Activated naive CD4-positive, alpha-beta T cell treated with anti-CD3 and anti-CD28 coated beads, Interleukin-2, amount 50 U/mL, for 24 hours (primary cell): ENCODE data around the gene LSMEM2.
"Not testable (repeated sequence)": the region's sequence is repeated elsewhere in the genome, so short reads cannot be mapped to it uniquely, and the experiment has no call there.

Source experiments
- H3K27ac Mint-ChIP-seq: one replicate; pipeline ENCODE4 v1.8.0; 2021; ENCODE audit warnings: mild to moderate bottlenecking, mixed read lengths
- H3K27me3 Mint-ChIP-seq: one replicate; pipeline ENCODE4 v1.8.0; 2021; ENCODE audit warnings: mixed read lengths
- H3K36me3 Mint-ChIP-seq: one replicate; pipeline ENCODE4 v1.8.0; 2021; ENCODE audit warnings: mixed read lengths
- H3K4me1 Mint-ChIP-seq: one replicate; pipeline ENCODE4 v1.8.0; 2021; ENCODE audit warnings: mixed read lengths
- H3K4me3 Mint-ChIP-seq: one replicate; pipeline ENCODE4 v1.8.0; 2021; ENCODE audit warnings: mild to moderate bottlenecking, mixed read lengths
- H3K9me3 Mint-ChIP-seq: one replicate; pipeline ENCODE4 v1.8.0; 2021; ENCODE audit warnings: mixed read lengths

Gene LSMEM2

GRCh38 chr3:50295553-50296431, 16.9 kb downstream of the LSMEM2 start:
- Mint-ChIP-seq H3K27ac (no peak overlapping the region), H3K4me3 (no peak overlapping the region), H3K9me3 (no peaks in the 10 kb centered on the region), H3K4me1 (peaks cover 39% of the 10 kb centered on the region), H3K27me3 (no peaks in the 10 kb centered on the region), H3K36me3 (peaks cover 5% of the 10 kb centered on the region)

- Mint-ChIP-seq H3K36me3 (no peaks in the 10 kb centered on the region), H3K27me3 (no peaks in the 10 kb centered on the region), H3K4me3 (peak overlapping the region; percentile 15), H3K27ac (no peak overlapping the region), H3K4me1 (peaks cover 33% of the 10 kb centered on the region), H3K9me3 (no peaks in the 10 kb centered on the region)
These were observed 18.0 kb downstream of the LSMEM2 start for GRCh38 chr3:50296721-50297383.

DNA sequence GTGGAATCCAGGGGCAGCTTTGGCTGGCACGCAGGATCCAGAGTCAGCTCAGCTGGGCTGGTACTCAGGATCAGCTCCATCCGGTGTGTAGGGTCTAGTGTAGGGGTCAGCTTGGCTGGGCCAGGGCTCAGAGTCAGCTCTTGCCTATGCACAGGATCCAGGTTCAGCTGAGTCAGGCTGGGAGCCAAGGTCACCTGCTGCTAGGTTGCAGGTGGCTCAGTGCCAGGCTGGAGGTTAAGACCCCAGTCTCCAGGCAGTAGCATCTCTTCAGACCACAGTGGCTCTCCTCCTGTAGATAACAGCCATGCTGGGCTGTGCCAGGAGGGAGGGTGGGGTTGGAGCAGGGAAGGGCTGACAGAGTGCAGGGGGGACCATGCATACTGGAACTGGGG, 18.5 kb downstream of the LSMEM2 start:
- Mint-ChIP-seq H3K9me3 (no peaks in the 10 kb centered on the region), H3K27me3 (no peaks in the 10 kb centered on the region), H3K4me1 (peaks cover 31% of the 10 kb centered on the region), H3K36me3 (no peaks in the 10 kb centered on the region), H3K4me3 (no peak overlapping the region), H3K27ac (no peak overlapping the region)

- peak overlapping the region; percentile 17 for H3K27ac Mint-ChIP-seq
- peak overlapping the region; percentile 93 for H3K4me3 Mint-ChIP-seq
- no peaks in the 10 kb centered on the region for H3K27me3 Mint-ChIP-seq
- no peaks in the 10 kb centered on the region for H3K9me3 Mint-ChIP-seq
- H3K4me1 Mint-ChIP-seq: peaks cover 25% of the 10 kb centered on the region
- H3K36me3 Mint-ChIP-seq: no peaks in the 10 kb centered on the region
These were observed 19.2 kb downstream of the LSMEM2 start for GRCh38 chr3:50297896-50298725.

- peak within 1 kb of the TSS; percentile 97 for H3K27ac Mint-ChIP-seq
- H3K9me3 Mint-ChIP-seq: no peaks in the 10 kb centered on the region
- H3K27me3 Mint-ChIP-seq: no peaks in the 10 kb centered on the region
These were observed 20.1 kb downstream of the LSMEM2 start, which contains the start of the genes HYAL3 and NAA80 for GRCh38 chr3:50298836-50299637. HYAL3 (minus strand) TSS chr3:50299405; CDS start chr3:50295602, 3,803 bp downstream. NAA80 (minus strand) TSS chr3:50299405; CDS start chr3:50297463, 1,942 bp downstream.

DNA sequence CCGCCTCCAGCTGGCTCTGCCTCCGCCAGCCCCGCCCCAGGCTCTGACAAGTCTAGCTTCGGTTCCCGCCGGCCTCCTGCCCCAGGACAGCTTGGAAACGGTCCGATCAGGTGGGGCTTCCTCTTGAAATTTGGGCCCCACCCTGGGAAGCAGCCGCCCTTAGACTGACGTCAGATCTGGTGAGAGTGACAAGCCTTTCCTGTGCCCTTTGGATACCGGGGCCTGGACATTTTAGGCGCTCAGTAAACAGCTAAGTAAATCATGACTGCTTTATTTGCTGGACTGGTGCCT, 20.7 kb downstream of the LSMEM2 start:
- H3K27ac Mint-ChIP-seq: peak overlapping the region; percentile 80
- no peaks in the 10 kb centered on the region for H3K27me3 Mint-ChIP-seq
- H3K36me3 Mint-ChIP-seq: no peaks in the 10 kb centered on the region
- no peaks in the 10 kb centered on the region for H3K9me3 Mint-ChIP-seq
- H3K4me3 Mint-ChIP-seq: peak overlapping the region; percentile 93
- H3K4me1 Mint-ChIP-seq: peaks cover 25% of the 10 kb centered on the region

More at GRCh38 chr3:50298836-50299637, 20.1 kb downstream of the LSMEM2 start, which contains the start of the genes HYAL3 and NAA80:
- peak within 1 kb of the TSS; percentile 93 for H3K4me3 Mint-ChIP-seq
- no peaks in the 10 kb centered on the region for H3K36me3 Mint-ChIP-seq
- H3K4me1 Mint-ChIP-seq: peaks cover 25% of the 10 kb centered on the region

GRCh38 chr3:50299929-50300680, 21.2 kb downstream of the LSMEM2 start:
- peak overlapping the region; percentile 80 for H3K27ac Mint-ChIP-seq
- H3K27me3 Mint-ChIP-seq: no peaks in the 10 kb centered on the region
- no peaks in the 10 kb centered on the region for H3K9me3 Mint-ChIP-seq
- peaks cover 25% of the 10 kb centered on the region for H3K4me1 Mint-ChIP-seq
- no peaks in the 10 kb centered on the region for H3K36me3 Mint-ChIP-seq
- H3K4me3 Mint-ChIP-seq: peak overlapping the region; percentile 93

- Mint-ChIP-seq H3K27me3 (no peaks in the 10 kb centered on the region), H3K36me3 (no peaks in the 10 kb centered on the region), H3K4me3 (peak overlapping the region; percentile 93), H3K9me3 (no peaks in the 10 kb centered on the region), H3K4me1 (peaks cover 25% of the 10 kb centered on the region), H3K27ac (no peak overlapping the region)
These were observed 21.9 kb downstream of the LSMEM2 start for GRCh38 chr3:50300681-50301254.

DNA sequence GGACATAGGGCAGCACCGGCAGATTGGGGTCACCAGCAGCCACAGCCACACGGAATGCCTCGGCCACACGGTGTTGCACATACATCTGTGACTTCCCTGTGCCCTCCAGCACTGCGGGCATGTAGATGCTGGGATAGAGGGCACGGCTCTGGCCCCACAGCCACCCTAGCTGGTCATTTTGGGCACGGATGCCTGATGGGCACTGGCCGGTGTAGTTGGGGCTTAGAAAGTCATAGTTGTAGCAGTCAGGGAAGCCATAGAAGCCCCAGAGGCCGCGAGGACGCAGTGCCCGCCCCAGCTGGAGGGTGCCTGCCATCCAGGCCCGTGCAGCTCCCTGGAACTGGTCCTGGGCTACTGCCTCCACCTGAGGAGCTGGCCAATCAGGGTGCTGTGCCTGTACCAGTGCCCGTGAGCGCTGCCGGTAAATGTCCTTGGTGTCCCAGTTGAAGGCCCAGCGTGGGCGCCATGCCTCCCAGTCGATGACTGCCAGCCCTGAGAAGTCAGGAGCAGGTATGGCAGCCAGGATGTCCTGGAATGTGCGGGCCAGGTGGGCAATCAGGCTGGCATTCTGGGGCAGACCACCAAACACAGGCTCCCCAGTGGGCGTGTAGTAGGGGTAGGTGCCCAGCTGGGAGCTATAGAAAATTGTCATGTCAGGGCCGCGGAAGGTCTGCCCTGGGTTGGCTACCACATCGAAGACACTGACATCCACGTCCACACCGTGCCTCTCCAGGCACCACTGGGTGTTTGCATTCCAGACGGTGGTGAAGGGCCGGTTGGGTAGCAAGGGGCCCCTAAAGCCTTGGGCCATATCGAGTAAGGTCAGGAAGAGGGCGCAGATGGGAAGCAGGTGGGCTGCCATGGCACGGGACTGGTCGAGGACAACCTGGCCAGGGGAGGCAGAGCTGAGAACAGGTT, 23.5 kb downstream of the LSMEM2 start:
- H3K9me3 Mint-ChIP-seq: no peaks in the 10 kb centered on the region
- H3K4me3 Mint-ChIP-seq: no peak overlapping the region
- H3K4me1 Mint-ChIP-seq: peaks cover 23% of the 10 kb centered on the region
- no peaks in the 10 kb centered on the region for H3K27me3 Mint-ChIP-seq
- H3K36me3 Mint-ChIP-seq: no peaks in the 10 kb centered on the region
- no peak overlapping the region for H3K27ac Mint-ChIP-seq

DNA sequence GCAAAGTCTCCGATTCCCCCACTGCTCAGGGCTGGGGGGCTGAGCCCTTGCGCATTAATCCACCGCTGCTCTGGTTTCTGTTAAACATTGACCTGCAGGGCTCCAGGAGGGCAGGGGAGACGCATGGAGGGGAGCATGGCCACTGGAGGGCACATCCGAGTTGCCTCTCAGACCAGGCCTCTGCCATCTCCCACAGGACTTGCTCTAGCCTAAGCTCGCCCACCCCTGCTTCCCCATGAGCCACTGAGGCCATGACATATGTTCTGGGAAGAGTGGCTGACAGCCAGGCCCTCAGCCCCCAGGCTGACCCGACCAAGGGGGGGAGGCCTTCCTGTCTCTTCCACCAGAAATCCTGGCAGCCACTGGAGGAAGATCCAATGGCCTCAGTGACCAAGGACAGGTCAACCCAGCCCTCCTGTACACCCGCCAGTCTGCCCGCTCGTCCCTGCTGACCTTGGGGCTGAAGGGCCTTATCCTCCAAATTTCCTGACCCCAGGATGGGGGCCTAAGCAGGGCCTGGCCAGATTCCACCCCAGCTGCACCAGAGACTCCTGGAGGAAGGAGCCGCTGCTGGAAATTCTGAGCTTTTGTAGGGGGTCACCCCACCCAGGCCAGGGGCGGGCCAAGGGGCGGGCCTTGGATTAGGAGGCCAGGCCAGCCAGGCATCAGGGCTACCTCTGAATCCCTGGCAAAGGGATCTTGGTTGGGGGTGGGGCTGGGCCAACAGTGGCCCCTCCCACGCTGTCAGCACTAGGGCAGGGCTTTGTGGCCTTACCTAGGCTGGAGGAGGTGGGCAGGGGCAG, 24.3 kb downstream of the LSMEM2 start, which contains the start of gene HYAL1:
Gene HYAL1, minus strand, starts transcription at position 562 of the 803 bp plus-strand sequence. CDS start 618 bp downstream, outside the sequence.
- no peaks in the 10 kb centered on the region for H3K9me3 Mint-ChIP-seq
- H3K27me3 Mint-ChIP-seq: no peaks in the 10 kb centered on the region
- H3K4me3 Mint-ChIP-seq: no peak within 1 kb of the TSS
- no peaks in the 10 kb centered on the region for H3K36me3 Mint-ChIP-seq
- peaks cover 16% of the 10 kb centered on the region for H3K4me1 Mint-ChIP-seq
- H3K27ac Mint-ChIP-seq: no peak within 1 kb of the TSS

GRCh38 chr3:50304601-50305000, 25.7 kb downstream of the LSMEM2 start:
- Mint-ChIP-seq H3K27ac (no peak overlapping the region), H3K9me3 (no peaks in the 10 kb centered on the region), H3K36me3 (no peaks in the 10 kb centered on the region), H3K4me3 (no peak overlapping the region), H3K27me3 (no peaks in the 10 kb centered on the region), H3K4me1 (peaks cover 9% of the 10 kb centered on the region)

DNA sequence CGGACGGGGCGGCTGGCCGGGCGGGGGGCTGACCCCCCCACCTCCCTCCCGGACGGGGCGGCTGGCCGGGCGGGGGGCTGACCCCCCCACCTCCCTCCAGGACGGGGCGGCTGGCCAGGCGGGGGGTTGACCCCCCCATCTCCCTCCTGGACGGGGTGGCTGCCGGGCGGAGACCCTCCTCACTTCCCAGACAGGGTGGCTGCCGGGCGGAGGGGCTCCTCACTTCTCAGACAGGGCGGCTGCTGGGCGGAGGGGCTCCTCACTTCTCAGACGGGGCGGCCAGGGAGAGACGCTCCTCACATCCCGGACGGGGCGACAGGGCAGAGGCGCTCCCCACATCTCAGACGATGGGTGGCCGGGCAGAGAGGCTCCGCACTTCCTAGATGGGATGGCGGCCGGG, 33.2 kb downstream of the LSMEM2 start:
- H3K4me1 Mint-ChIP-seq, H3K36me3 Mint-ChIP-seq, H3K9me3 Mint-ChIP-seq, H3K4me3 Mint-ChIP-seq, H3K27me3 Mint-ChIP-seq, H3K27ac Mint-ChIP-seq: not testable (repeated sequence)
